ENCODE data around the gene XPC.

The XPC gene

GRCh38 chr3:14148041-14148985 is 30.1 kb downstream of the XPC start:
- no peak for DNase-seq (ENCODE audit: low read depth in 2 of 3, low spot score in 1 of 3)

- no peak for DNase-seq (ENCODE audit: low read depth in 2 of 3, low spot score in 1 of 3)
Measured at GRCh38 chr3:14147617-14148016, 30.8 kb downstream of the XPC start.

- no peak for DNase-seq (ENCODE audit: low read depth in 2 of 3, low spot score in 1 of 3)
Measured at GRCh38 chr3:14147066-14147435, 31.4 kb downstream of the XPC start.

- no peak for DNase-seq (ENCODE audit: low read depth in 2 of 3, low spot score in 1 of 3)
Measured at GRCh38 chr3:14146381-14147065, 31.9 kb downstream of the XPC start.

- no peak for DNase-seq (ENCODE audit: low read depth in 2 of 3, low spot score in 1 of 3)
Measured at GRCh38 chr3:14145670-14146380, 32.6 kb downstream of the XPC start.

DNA sequence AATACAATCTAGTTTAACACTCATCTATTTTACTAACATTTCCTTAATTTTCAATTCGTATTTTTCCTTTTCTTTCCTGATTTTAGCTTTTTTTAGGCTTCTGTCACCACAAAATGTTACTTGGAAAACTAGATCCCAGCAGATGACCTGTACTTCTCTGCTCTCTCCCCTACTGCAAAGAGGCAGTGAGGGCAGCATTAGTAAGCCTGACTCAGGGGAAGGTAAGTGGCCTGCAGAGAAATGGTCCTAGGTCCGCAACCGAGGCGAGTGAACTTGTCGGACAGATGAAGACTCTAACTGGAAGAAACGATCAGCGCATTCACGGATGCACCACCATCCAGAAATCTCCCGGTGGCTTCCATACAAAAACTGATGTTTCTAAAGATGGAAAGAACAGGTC is 33.2 kb downstream of the XPC start:
- DNase-seq (ENCODE audit: low read depth in 2 of 3, low spot score in 1 of 3), result no peak

DNA sequence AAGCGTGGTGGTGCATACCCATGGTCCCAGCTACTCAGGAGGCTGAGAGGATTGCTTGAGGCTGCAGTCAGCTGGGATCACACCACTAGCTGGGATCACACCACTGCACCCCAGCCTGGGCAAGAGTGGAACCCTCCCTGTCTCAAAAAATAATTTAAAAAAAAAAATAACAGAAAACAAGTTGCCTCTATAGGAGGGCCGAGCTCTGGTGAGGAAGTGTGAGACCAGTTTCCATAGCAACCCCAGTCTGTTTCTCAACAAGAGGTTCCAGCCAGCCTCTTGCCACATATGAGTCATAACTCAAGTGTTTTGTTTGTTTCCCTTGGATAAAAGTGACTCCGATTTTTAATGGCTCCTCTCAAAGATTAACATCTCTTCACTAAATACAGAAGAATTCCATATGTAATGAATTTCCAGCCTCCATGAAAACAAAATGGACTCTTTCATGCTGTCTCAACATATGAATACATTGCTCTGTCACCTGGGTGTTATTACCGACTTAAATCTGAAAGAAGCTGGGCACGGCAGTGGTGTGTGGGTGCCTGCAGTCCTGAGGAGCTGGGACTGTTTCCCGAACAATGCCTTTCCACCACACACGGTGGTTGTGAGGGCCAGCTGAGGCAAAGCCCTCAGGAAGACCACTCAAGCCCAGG is 33.9 kb downstream of the XPC start:
- DNase-seq (ENCODE audit: low read depth in 2 of 3, low spot score in 1 of 3), result peak in 2 of 3 donors; percentile 40 to 42

DNA sequence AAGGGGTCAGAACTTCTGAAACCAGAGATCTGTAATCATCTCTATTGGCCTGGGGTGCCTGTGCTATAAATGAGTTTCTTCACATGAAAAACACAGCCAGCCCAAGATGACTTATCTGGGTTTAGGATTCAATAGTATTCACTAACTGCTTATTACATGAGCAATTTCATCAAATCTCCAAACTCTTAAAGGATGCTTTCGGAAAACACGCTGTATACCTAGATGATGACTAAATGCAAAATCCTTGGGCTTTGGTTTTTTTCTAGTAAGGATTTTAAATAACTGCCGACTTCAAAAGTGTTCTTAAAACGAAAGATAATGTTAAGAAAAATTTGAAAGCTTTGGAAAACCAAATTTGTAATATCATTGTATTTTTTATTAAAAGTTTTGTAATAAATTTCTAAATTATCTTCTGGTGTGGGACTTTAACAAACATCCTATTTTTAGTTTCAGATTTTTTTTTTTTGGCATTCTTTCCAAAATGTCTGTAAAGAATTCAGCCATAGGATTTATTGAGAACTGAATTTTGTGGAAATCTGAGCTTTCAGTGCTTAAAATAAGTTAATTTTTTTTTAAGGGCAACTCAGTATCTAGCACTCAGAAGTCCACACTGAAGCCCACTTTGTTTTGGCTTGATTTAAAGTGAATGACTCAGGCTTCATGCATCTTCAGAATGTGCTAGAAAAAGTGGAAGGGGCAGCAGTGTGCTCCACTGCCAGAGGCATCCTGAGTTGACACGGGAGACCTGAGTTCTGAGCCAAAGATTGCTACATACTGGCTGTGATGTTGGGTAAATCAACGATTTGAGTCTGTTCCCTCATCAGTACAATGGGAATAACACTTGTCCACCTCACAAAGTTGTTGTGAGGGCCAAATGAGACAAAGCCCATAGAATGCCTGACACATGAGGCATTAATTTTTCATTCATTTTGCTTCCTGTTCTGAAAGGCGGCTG is 34.9 kb downstream of the XPC start:
- no peak for DNase-seq (ENCODE audit: low read depth in 2 of 3, low spot score in 1 of 3)

DNA sequence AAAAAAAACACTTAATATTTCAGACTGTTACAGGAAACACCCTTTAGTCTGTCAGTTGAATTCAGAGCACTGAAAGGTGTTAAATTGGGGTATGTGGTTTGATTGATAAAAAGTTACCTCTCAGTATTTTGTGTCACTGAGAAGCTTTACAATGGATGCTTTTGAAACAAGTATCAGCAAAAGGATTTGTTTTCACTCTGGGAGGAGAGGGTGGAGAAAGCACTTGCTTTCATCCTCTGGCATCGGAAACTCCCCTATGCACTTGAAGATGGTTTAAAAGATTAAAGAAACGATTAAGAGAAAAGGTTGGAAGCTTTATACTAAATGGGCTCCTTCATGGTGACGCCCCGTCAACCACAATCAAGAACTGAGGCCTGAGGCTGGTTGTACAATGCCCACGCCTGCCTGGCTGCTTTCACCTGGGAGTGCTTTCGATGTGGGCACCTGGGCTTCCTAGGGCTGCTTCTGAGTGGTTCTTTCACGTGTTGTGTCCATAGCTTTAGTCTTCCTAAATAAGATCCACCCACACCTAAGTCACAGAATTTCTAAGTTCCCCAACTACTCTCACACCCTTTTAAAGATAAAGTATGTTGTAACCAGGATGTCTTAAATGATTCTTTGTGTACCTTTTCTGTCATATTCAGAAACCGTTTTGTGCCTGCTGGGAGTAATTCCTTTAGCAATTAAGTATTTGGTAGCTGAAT is 35.7 kb downstream of the XPC start:
- peak in 1 of 3 donors; percentile 40 for DNase-seq (ENCODE audit: low read depth in 2 of 3, low spot score in 1 of 3)

DNA sequence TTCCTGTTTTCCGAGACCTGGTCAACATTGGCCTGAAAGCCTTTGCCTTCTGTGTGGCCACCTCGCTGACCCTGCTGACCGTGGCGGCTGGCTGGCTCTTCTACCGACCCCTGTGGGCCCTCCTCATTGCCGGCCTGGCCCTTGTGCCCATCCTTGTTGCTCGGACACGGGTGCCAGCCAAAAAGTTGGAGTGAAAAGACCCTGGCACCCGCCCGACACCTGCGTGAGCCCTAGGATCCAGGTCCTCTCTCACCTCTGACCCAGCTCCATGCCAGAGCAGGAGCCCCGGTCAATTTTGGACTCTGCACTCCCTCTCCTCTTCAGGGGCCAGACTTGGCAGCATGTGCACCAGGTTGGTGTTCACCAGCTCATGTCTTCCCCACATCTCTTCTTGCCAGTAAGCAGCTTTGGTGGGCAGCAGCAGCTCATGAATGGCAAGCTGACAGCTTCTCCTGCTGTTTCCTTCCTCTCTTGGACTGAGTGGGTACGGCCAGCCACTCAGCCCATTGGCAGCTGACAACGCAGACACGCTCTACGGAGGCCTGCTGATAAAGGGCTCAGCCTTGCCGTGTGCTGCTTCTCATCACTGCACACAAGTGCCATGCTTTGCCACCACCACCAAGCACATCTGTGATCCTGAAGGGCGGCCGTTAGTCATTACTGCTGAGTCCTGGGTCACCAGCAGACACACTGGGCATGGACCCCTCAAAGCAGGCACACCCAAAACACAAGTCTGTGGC is 36.6 kb downstream of the XPC start:
- no peak for DNase-seq (ENCODE audit: low read depth in 2 of 3, low spot score in 1 of 3)

DNA sequence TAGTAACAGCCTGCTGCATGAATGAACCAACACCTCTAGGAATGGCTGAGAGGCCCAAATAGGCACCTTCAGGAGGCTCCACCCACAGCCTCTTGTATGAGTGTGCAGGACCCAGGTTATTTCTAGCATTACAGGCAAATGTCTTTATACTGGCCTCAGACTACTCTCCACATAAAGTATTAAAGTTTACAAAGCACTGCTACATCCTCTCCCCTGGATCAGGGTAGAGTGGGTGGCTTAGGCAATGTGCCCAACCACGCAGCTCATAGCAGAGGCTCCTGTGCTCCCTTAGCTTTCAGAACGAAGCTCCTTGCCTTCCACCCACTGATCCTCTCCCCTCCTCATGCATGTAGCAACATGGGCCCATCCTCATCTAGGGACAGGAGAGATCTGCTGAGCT is 37.3 kb downstream of the XPC start:
- DNase-seq (ENCODE audit: low read depth in 2 of 3, low spot score in 1 of 3), result no peak

DNA sequence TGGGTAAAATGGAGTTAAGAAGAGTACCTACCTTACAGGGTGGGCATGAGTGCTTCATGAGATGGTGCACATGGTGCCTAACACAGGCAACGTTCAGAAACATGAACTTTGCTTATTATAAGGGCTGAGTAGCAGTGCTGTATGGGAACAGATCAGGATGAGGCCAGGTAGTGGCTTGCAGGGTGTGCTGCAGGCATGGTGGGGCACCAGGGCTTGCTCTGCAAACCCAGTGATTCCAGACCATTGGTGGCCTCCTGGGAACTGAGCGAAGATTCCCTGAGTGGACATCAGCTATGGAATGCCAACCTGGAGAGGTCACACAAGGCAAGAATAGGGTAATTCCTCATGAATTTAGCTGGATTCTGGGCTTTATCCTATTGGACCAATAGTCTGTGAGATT is 37.7 kb downstream of the XPC start:
- no peak for DNase-seq (ENCODE audit: low read depth in 2 of 3, low spot score in 1 of 3)

DNA sequence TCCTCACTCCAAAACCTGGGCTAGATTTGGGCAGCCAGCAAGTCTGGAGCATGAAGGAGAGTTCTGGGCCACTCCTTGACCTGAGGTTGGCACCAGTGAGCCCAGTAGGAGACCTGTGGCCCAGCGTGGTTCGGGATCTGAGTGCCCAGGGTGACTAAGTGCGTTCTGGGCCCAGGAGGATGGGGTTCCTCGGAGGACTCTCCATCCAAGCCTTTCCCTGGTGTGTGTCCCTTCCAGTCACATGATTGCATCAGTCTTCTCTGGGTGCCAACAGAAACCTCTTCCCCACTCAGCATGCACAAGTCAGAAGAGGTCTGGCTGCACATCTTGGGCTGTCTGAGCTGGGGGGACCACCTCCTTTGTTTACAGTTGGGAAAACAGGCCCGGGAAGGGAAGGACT is 38.6 kb downstream of the XPC start:
- no peak for DNase-seq (ENCODE audit: low read depth in 2 of 3, low spot score in 1 of 3)

GRCh38 chr3:14138878-14139655 is 39.3 kb downstream of the XPC start:
- no peak for DNase-seq (ENCODE audit: low read depth in 2 of 3, low spot score in 1 of 3)

DNA sequence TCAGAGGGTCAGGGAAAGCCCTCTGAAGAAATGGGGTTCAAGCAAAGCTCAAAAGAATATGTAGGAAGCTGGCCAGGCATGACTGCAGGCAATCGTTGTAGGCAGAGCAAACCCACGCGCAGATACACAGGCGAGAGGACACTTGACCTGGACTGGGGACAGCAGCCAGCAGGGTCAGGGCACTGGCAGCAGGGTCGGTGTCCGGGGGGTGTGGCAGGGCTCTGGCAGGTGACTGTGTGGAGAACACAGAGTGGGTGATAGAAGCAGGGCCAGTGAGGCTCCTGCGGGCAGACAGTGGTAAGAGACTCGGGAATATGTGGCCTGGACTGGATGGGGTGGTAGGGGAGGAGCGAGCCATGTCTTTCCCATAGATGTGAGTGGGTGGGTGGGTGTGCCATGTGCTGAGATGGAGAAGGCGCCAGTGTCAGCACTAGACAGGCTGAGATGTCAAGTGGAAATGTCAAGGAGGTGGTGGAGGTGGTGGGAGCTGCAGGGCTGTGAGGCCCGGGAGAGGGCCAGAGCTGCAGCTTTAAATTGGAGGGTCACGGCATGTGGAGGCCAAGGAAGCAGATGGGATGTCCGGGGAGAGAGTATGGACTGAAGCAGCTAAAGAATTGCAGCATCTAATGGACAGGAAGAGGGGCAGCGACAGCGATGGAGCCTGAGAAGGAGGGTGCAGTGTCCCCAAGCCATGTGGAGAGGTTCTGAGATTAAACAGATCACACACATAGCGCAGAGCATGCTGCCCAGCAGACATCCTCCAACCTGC is 40.1 kb downstream of the XPC start:
- DNase-seq (ENCODE audit: low read depth in 2 of 3, low spot score in 1 of 3), result no peak

DNA sequence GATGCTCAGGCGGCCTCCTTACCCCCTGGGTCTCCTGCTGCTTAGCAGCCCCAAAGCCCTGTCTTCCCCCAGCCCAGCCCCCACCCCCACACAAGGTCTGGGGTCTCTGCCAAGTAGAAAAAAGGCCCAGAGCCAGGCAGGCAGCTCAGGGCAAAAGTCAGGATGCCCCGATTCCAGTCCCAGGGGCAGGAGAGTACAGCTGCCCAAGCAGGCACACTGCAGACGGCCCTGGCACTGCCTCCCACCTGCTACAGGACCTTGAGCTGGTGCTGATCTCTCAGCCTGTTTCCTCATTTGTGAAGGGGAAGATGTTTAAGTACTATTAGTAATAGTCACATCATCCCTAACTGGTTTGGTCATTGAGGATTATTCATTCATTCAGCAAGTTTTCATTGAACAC is 41.0 kb downstream of the XPC start:
- DNase-seq (ENCODE audit: low read depth in 2 of 3, low spot score in 1 of 3), result no peak

DNA sequence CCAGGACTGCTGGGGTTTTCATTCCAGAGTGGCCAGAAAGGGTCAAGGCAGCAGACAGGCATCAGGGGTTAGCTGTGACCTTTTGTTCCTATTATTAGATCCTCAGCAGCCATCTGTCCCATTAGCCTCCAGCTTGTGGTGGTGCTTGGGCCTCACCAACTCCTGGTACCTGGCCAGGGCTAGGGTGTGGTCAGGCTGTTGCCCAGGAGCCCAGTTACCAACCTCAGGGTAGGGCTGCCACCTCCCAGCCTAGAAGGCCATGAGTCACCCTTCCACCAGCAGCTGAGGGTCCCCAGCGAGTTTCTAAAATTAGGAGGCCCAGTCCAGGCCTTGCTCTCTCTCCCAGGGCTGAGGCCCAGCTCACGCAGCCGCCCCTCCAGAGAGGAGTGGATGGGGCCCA is 41.4 kb downstream of the XPC start:
- no peak for DNase-seq (ENCODE audit: low read depth in 2 of 3, low spot score in 1 of 3)
